SU-DHL-6 (cell line): ENCODE data around the gene HOXD4.

Source experiments
- H2AFZ ChIP-seq: fragments of 200-600 bp; sonication (generic); 2 replicates; pipeline ENCODE4 v1.6.1; 2014; ENCODE audit warnings: low read depth, mild to moderate bottlenecking, moderate library complexity, mixed read lengths, antibody characterized with exemption, low read length; ENCODE audit not compliant: severe bottlenecking
- H3F3A ChIP-seq: fragments of 200-600 bp; shearing (Covaris generic); 2 replicates; pipeline ENCODE4 v1.6.0; 2016; ENCODE audit warnings: antibody characterized with exemption, mild to moderate bottlenecking; ENCODE audit not compliant: insufficient read depth
- H3K27ac ChIP-seq: fragments of 200-600 bp; sonication (generic); 2 replicates; pipeline ENCODE4 v1.5.1; 2016; ENCODE audit warnings: low read depth, mild to moderate bottlenecking, low read length, moderate library complexity, mixed read lengths
- H3K27me3 ChIP-seq: fragments of 200-600 bp; sonication (generic), shearing (Covaris generic); 2 replicates; pipeline ENCODE4 v1.6.0; 2014; ENCODE audit warnings: mild to moderate bottlenecking, low read length
- H3K36me3 ChIP-seq: fragments of 200-600 bp; sonication (generic); 2 replicates; pipeline ENCODE4 v1.6.1; 2014; ENCODE audit warnings: mild to moderate bottlenecking, low read length, mixed read lengths
- H3K4me2 ChIP-seq: fragments of 300-600, 200-600 bp; shearing (Covaris generic), sonication (generic); 2 replicates; pipeline ENCODE4 v1.6.0; 2014; ENCODE audit warnings: low read length, low read depth, mild to moderate bottlenecking; ENCODE audit not compliant: poor library complexity, severe bottlenecking
- H3K4me3 ChIP-seq: fragments of 200-600 bp; sonication (generic); 2 replicates; pipeline ENCODE4 v1.5.1; 2014; ENCODE audit warnings: antibody characterized with exemption, low read length, mild to moderate bottlenecking, mixed read lengths; ENCODE audit not compliant: insufficient read depth, poor library complexity, severe bottlenecking
- H3K79me2 ChIP-seq: fragments of 200-600 bp; sonication (generic); 2 replicates; pipeline ENCODE4 v1.6.1; 2014; ENCODE audit warnings: mild to moderate bottlenecking, low read length, moderate library complexity; ENCODE audit not compliant: insufficient read depth
- H3K9ac ChIP-seq: fragments of 200-600 bp; sonication (generic); 2 replicates; pipeline ENCODE4 v1.7.0; 2014; ENCODE audit warnings: mild to moderate bottlenecking, low read length
- H3K9me2 ChIP-seq: fragments of 200-600 bp; sonication (generic); replicated peaks from 2 replicates; pipeline ENCODE4 v1.6.1; 2014; ENCODE audit warnings: low read length; ENCODE audit not compliant: insufficient read depth
- H3K9me3 ChIP-seq: fragments of 200-600 bp; sonication (generic); 2 replicates; pipeline ENCODE4 v1.6.1; 2014; ENCODE audit warnings: low read length, mixed read lengths; ENCODE audit not compliant: insufficient read depth
- H4K20me1 ChIP-seq: fragments of 200-600 bp; sonication (generic); 2 replicates; pipeline ENCODE4 v1.6.1; 2014; ENCODE audit warnings: low read depth, mild to moderate bottlenecking, antibody characterized with exemption, low read length, moderate library complexity, mixed read lengths
- CTCF ChIP-seq: fragments of 200-600 bp; sonication (generic); IDR thresholded peaks from one replicate; pipeline ENCODE4 v1.5.1; 2017; ENCODE audit warnings: antibody characterized with exemption, mild to moderate bottlenecking, low read length, moderate library complexity; ENCODE audit not compliant: insufficient read depth, poor library complexity, severe bottlenecking
- EZH2phosphoT487 ChIP-seq: fragments of 200-600 bp; sonication (generic), shearing (Covaris generic); conservative IDR thresholded peaks from 2 replicates; pipeline ENCODE4 v1.6.1; 2018; ENCODE audit warnings: mild to moderate bottlenecking, antibody characterized with exemption, low read length, moderate library complexity, mixed read lengths

HOXD4 gene

GRCh38 chr2:176157499-176158185 is 6.3 kb downstream of the HOXD4 start:
- no peak overlapping the region for H3K9ac ChIP-seq
- H3K9me2 ChIP-seq = no peaks in the 10 kb centered on the region
- no peak overlapping the region for H2AFZ ChIP-seq
- H3K4me2 ChIP-seq = no peak overlapping the region
- TF ChIP-seq CTCF (no peak), EZH2phosphoT487 (no peak)
- no peak overlapping the region for H3K27ac ChIP-seq
- H3K27me3 ChIP-seq = no peaks in the 10 kb centered on the region
- H3K4me3 ChIP-seq = no peak overlapping the region
- H3K9me3 ChIP-seq = no peaks in the 10 kb centered on the region
- H3F3A ChIP-seq = no peaks in the 10 kb centered on the region
- H4K20me1 ChIP-seq = no peaks in the 10 kb centered on the region
- H3K36me3 ChIP-seq = no peaks in the 10 kb centered on the region
- H3K79me2 ChIP-seq = no peaks in the 10 kb centered on the region

DNA sequence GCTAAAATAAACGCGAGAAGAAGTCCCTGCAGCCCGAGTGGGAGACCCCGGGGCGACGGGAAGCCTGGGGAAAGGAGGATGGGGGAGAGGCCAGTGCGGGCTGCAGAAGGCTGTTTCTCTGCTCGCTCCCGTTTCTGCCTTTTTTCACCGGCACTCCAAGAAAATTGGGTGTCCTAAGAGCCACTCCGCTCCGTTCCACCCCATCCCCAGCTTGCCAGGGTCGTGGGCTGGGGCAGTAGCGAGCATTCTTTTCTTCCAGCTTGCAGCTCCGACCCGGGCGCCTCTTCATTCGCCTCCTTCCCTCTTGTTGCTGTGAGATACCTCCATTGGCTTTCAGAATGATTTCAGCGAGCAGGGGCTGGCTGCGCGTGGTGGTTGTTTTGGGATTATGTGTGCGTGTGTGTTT is 6.8 kb downstream of the HOXD4 start:
- no peaks in the 10 kb centered on the region for H3F3A ChIP-seq
- no peak overlapping the region for H3K9ac ChIP-seq
- no peak overlapping the region for H3K4me2 ChIP-seq
- no peak overlapping the region for H3K4me3 ChIP-seq
- no peak overlapping the region for H3K27ac ChIP-seq
- H3K9me2 ChIP-seq = no peaks in the 10 kb centered on the region
- no peaks in the 10 kb centered on the region for H3K27me3 ChIP-seq
- H3K36me3 ChIP-seq = no peaks in the 10 kb centered on the region
- no peaks in the 10 kb centered on the region for H4K20me1 ChIP-seq
- H3K79me2 ChIP-seq = no peaks in the 10 kb centered on the region
- no peaks in the 10 kb centered on the region for H3K9me3 ChIP-seq
- TF ChIP-seq EZH2phosphoT487 = no peak
- TF ChIP-seq CTCF = no peak
- no peak overlapping the region for H2AFZ ChIP-seq

- no peak overlapping the region for H2AFZ ChIP-seq
- H3K9me3 ChIP-seq = no peaks in the 10 kb centered on the region
- H3K4me2 ChIP-seq = no peak overlapping the region
- no peaks in the 10 kb centered on the region for H3K79me2 ChIP-seq
- H3K36me3 ChIP-seq = no peaks in the 10 kb centered on the region
- H3K27me3 ChIP-seq = no peaks in the 10 kb centered on the region
- no peaks in the 10 kb centered on the region for H3K9me2 ChIP-seq
- no peaks in the 10 kb centered on the region for H3F3A ChIP-seq
- no peak overlapping the region for H3K4me3 ChIP-seq
- no peak overlapping the region for H3K9ac ChIP-seq
- TF ChIP-seq EZH2phosphoT487 (no peak), CTCF (no peak)
- H3K27ac ChIP-seq = no peak overlapping the region
- no peaks in the 10 kb centered on the region for H4K20me1 ChIP-seq
Observed at GRCh38 chr2:176158855-176159662, 7.7 kb downstream of the HOXD4 start.
